GM21737 (cell line): ENCODE measurements around the gene SDHAF1.

Source experiments
- ATAC-seq: cut with Tn5 transposase; IDR thresholded peaks from one replicate; pipeline ENCODE4 v1.9.1; 2021; ENCODE audit warnings: mild to moderate bottlenecking, moderate library complexity; ENCODE audit not compliant: unreplicated experiment

The SDHAF1 gene

GRCh38 chr19:35986664-35987570 is 8.1 kb upstream of the SDHAF1 start:
- no peak for ATAC-seq

- ATAC-seq, result no peak
These were observed 7.5 kb upstream of the SDHAF1 start for GRCh38 chr19:35987571-35987896.

- ATAC-seq, result no peak
These were observed 6.2 kb upstream of the SDHAF1 start for GRCh38 chr19:35988824-35989223.

GRCh38 chr19:35990156-35990555 is 4.8 kb upstream of the SDHAF1 start:
- ATAC-seq, result no peak

- no peak for ATAC-seq
These were observed 3.9 kb upstream of the SDHAF1 start for GRCh38 chr19:35990771-35991730.

- ATAC-seq, result no peak
These were observed 3.1 kb upstream of the SDHAF1 start for GRCh38 chr19:35991731-35992450.

- ATAC-seq, result no peak
These were observed 1.9 kb upstream of the SDHAF1 start for GRCh38 chr19:35992907-35993765.

- ATAC-seq, result no peak
These were observed 927 bp upstream of the SDHAF1 start for GRCh38 chr19:35993923-35994598.

- ATAC-seq, result no peak
These were observed 1.8 kb downstream of the SDHAF1 start for GRCh38 chr19:35996777-35997176.

GRCh38 chr19:36001605-36002004 is 6.6 kb downstream of the SDHAF1 start:
- ATAC-seq, result no peak

- ATAC-seq, result no peak
These were observed 8.3 kb downstream of the SDHAF1 start for GRCh38 chr19:36003284-36003683.

GRCh38 chr19:36006955-36007354 is 12.0 kb downstream of the SDHAF1 start:
- no peak for ATAC-seq

GRCh38 chr19:36008336-36008978 is 13.5 kb downstream of the SDHAF1 start, which contains the start of gene SYNE4:
Gene SYNE4 (minus strand): TSS chr19:36008813. CDS start chr19:36008681, 132 bp downstream.
- ATAC-seq, result no peak

- ATAC-seq, result no peak
These were observed 14.2 kb downstream of the SDHAF1 start for GRCh38 chr19:36009220-36009619.

GRCh38 chr19:36009633-36010379 is 14.8 kb downstream of the SDHAF1 start:
- no peak for ATAC-seq

GRCh38 chr19:36010402-36010801 is 15.4 kb downstream of the SDHAF1 start:
- no peak for ATAC-seq

- ATAC-seq, result no peak
These were observed 18.5 kb downstream of the SDHAF1 start for GRCh38 chr19:36013280-36014011.
